ENCODE measurements around the gene TSPEAR. TPM values are rescaled to one million over a fixed set of nuclear protein-coding genes. Genes with fewer than 3 reads are reported as not detected.

Gene TSPEAR
- total and polyA plus RNA-seq, 11 donors = 0.01 to 2.6 (median 0.71) TPM; not detected in 2

DNA sequence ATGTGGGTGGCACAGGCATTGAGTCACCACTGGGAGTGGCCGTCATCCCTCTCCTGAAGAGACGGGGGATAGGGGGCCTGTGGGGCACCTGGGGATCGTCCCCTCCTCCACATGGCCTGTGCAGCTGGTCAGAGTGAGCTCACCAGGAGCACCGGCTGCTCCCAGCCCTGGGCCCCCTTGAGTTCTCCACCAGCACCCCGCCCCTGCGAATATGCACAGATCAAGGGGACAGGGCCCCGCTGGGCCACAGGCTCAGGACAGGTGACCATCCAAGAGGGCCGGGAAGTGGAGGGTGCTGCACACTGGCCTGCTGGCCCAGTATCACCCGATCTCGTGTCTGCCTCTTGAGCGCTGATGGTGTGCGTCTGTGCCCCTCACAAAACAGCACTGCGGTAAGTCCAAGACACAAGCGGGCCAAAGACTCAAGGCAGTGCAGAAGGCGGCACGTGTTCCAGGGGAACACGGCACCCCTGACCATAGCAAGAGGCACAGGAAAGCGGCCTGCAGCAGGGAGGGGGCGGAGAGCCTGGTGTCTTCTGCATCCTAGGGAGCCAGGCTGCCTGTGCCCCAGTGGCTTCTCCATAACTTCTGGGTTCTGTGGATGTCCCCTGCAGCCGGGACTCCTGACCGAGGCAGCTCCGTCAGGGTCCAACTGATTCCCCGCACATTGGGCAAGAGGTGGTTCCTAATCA lies 18.1 kb upstream of the TSPEAR start:
- intact Hi-C loops (cut with DNase I) = loop anchor here in 2 of 10 donors (10.0 kb wide), 2 partner anchors 65 to 215 kb away; partner anchors contain the start of gene KRTAP12-2 (in 1 of the 2)
- Histone ChIP-seq H3K27me3 (peaks cover 0 to 34% (median 5%) of the 10 kb centered on the region in 9 donors), H3K9me3 (no peaks in the 10 kb centered on the region), H3K4me1 (no peaks in the 10 kb centered on the region), H3K4me3 (no peak overlapping the region), H3K27ac (no peak overlapping the region), H3K36me3 (no peaks in the 10 kb centered on the region)
- no peak for TF ChIP-seq POLR2A (IDR thresholded peaks at IDR 0.05)
- TF ChIP-seq, protein P1, sequence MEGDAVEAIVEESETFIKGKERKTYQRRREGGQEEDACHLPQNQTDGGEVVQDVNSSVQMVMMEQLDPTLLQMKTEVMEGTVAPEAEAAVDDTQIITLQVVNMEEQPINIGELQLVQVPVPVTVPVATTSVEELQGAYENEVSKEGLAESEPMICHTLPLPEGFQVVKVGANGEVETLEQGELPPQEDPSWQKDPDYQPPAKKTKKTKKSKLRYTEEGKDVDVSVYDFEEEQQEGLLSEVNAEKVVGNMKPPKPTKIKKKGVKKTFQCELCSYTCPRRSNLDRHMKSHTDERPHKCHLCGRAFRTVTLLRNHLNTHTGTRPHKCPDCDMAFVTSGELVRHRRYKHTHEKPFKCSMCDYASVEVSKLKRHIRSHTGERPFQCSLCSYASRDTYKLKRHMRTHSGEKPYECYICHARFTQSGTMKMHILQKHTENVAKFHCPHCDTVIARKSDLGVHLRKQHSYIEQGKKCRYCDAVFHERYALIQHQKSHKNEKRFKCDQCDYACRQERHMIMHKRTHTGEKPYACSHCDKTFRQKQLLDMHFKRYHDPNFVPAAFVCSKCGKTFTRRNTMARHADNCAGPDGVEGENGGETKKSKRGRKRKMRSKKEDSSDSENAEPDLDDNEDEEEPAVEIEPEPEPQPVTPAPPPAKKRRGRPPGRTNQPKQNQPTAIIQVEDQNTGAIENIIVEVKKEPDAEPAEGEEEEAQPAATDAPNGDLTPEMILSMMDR (IDR thresholded peaks at IDR 0.05) = no peak
- no peak for ATAC-seq
- WGBS, 4 donors = 90 to 93% (median 90%) methylated on average over 20 to 23 of the region's 23 CpGs
- no peak for DNase-seq

DNA sequence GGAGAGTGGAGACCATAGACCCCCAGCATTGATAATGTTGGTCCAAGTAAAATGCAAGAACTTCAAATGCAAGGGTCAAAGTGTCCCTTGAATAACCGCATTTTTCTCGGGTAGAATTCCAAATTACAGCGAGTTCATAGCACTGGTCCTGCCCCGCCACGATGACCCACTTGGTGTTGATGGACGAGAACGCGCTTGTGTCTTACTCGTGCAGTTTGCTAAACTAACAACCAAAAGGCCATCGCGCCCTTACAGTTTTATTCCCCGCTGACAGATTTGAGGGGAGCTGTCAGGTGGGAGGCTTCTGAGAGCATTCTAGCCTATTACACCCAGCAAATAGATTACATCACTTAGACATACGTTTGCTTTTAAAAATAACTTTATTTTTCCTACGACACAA lies 17.3 kb upstream of the TSPEAR start:
- no peak for TF ChIP-seq POLR2A (IDR thresholded peaks at IDR 0.05)
- TF ChIP-seq, protein P1 (IDR thresholded peaks at IDR 0.05) = no peak
- DNase-seq = no peak

DNA sequence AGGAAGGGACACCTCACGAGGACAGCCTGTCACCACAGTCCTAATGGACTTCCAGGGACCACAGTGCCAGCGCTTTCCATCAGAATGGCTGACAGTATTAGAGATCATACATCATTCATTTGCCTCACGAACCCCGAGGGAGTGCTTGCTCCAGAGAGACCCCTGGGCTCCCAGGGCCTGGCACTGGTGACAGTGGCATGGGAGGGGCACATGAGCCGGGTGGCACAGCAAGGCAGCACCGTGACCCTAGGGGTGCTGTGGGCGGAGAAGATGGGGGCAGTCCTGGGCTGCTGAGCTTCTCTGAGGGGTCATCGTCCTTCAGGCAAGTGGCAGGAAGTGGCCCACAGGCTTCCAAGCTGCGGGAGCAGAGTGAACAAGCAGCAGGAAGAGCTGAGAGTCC lies 16.4 kb upstream of the TSPEAR start:
- Histone ChIP-seq H3K9me3 (no peaks in the 10 kb centered on the region), H3K27ac (no peak overlapping the region), H3K4me3 (no peak overlapping the region), H3K27me3 (peaks cover 9 to 51% (median 17%) of the 10 kb centered on the region in 9 donors), H3K4me1 (peaks cover 0 to 11% (median 0%) of the 10 kb centered on the region in 12 donors), H3K36me3 (no peaks in the 10 kb centered on the region)
- DNase-seq (no peak), ATAC-seq (no peak)
- 68 to 78% (median 72%) methylated on average over 5 to 9 of the region's 9 CpGs for whole genome bisulfite sequencing, 4 donors
- intact Hi-C loops (cut with DNase I) = loop anchor here in 1 of 10 donors (10.0 kb wide), 1 partner anchor 63 kb away; the partner anchor contains the start of gene KRTAP12-2
- no peak for TF ChIP-seq POLR2A (IDR thresholded peaks at IDR 0.05)
- TF ChIP-seq, protein P1 (IDR thresholded peaks at IDR 0.05) = no peak

More for the DNA sequence above, 17.3 kb upstream of the TSPEAR start:
- Histone ChIP-seq H3K36me3 (no peaks in the 10 kb centered on the region), H3K27ac (no peak overlapping the region), H3K9me3 (no peaks in the 10 kb centered on the region), H3K27me3 (peaks cover 3 to 42% (median 12%) of the 10 kb centered on the region in 9 donors), H3K4me1 (peaks cover 0 to 2% (median 0%) of the 10 kb centered on the region in 12 donors), H3K4me3 (no peak overlapping the region)
- WGBS, 4 donors = 89 to 93% (median 90%) methylated on average over 14 of the region's 14 CpGs
- intact Hi-C loops (cut with DNase I) = loop anchor here in 1 of 10 donors (10.0 kb wide), 1 partner anchor 64 kb away; the partner anchor contains the start of gene KRTAP12-2
- no peak for ATAC-seq

DNA sequence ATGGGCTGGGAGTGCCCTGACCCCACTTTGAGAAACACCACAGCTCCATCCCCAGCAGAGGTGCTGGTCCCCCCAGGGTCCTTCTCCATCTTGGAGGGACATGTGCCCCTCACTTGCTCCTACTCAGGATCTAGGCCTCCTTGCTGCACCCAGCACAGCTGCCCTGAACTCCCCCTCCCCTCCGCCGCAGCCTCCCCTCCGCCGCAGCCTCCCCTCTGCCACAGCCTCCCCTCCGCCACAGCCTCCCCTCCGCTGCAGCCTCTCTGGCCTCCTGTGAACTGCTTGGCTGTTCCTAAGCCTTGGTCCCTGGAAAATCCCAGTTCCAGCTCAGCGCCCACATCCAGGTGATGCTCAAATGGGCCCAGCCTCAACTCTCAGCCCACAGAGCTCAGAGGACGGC lies 15.9 kb upstream of the TSPEAR start:
- WGBS, 4 donors = 94 to 97% (median 95%) methylated on average over 7 to 8 of the region's 8 CpGs
- Histone ChIP-seq H3K4me3 (no peak overlapping the region), H3K4me1 (peaks cover 0 to 11% (median 0%) of the 10 kb centered on the region in 12 donors), H3K36me3 (no peaks in the 10 kb centered on the region), H3K27me3 (peaks cover 10 to 56% (median 19%) of the 10 kb centered on the region in 9 donors), H3K27ac (no peak overlapping the region), H3K9me3 (no peaks in the 10 kb centered on the region)
- TF ChIP-seq, protein P1 (IDR thresholded peaks at IDR 0.05) = no peak
- no peak for TF ChIP-seq POLR2A (IDR thresholded peaks at IDR 0.05)
- intact Hi-C loops (cut with DNase I) = loop anchor here in 1 of 10 donors (10.0 kb wide), 1 partner anchor 63 kb away; the partner anchor contains the start of gene KRTAP12-2
- ATAC-seq (no peak), DNase-seq (no peak)
